Kidney epithelial cell (primary cell): ENCODE measurements around the gene ZC3H8. TPM values are rescaled to one million over a fixed set of nuclear protein-coding genes. Genes with fewer than 3 reads are reported as not detected.

Experiments
- DNase-seq: peaks from one replicate; pipeline ENCODE4 v3.0.0-alpha.2; 2010; ENCODE audit warnings: low read depth
- H3K27me3 ChIP-seq: 2 replicates; pipeline ENCODE4 v1.6.0; 2011; ENCODE audit warnings: low read length; ENCODE audit not compliant: control insufficient read depth, insufficient read depth
- H3K36me3 ChIP-seq: 2 replicates; pipeline ENCODE4 v1.5.1; 2011; ENCODE audit warnings: low read length; ENCODE audit not compliant: control insufficient read depth, insufficient read depth
- H3K4me3 ChIP-seq: 2 replicates; pipeline ENCODE4 v1.5.1; 2011; ENCODE audit warnings: low read depth, mild to moderate bottlenecking, control low read depth, low read length
- CTCF ChIP-seq: IDR thresholded peaks from 2 replicates; pipeline ENCODE4 v1.5.1; 2011; ENCODE audit warnings: mild to moderate bottlenecking, moderate library complexity, low read length, control low read depth, inconsistent platforms; ENCODE audit not compliant: insufficient read depth, poor library complexity, severe bottlenecking
- total RNA-seq: library from RNA; depleted of rRNA; stranded (reverse); fragments of >200 nt; gene quantifications from 2 replicates; pipeline ENCODE4 v1.2.3, GENCODE V29; 2015

Gene ZC3H8
- total RNA-seq, 1 donor from 2014 or later = 47.5 TPM

GRCh38 chr2:112198780-112199179 is 56.1 kb downstream of the ZC3H8 start:
- H3K27me3 ChIP-seq = peaks cover 3% of the 10 kb centered on the region
- no peaks in the 10 kb centered on the region for H3K36me3 ChIP-seq
- no peak overlapping the region for H3K4me3 ChIP-seq
- DNase-seq = no peak
- TF ChIP-seq CTCF = no peak

GRCh38 chr2:112197868-112198267 is 57.0 kb downstream of the ZC3H8 start:
- H3K27me3 ChIP-seq = peaks cover 3% of the 10 kb centered on the region
- no peak overlapping the region for H3K4me3 ChIP-seq
- DNase-seq = no peak
- TF ChIP-seq CTCF = no peak
- no peaks in the 10 kb centered on the region for H3K36me3 ChIP-seq

- Histone ChIP-seq H3K36me3 (no peaks in the 10 kb centered on the region), H3K27me3 (peaks cover 3% of the 10 kb centered on the region), H3K4me3 (no peak overlapping the region)
- TF ChIP-seq CTCF = no peak
- no peak for DNase-seq
These were observed 58.9 kb downstream of the ZC3H8 start for GRCh38 chr2:112195950-112196349.

- peaks cover 3% of the 10 kb centered on the region for H3K27me3 ChIP-seq
- no peaks in the 10 kb centered on the region for H3K36me3 ChIP-seq
- no peak overlapping the region for H3K4me3 ChIP-seq
- TF ChIP-seq CTCF = no peak
- DNase-seq = no peak
These were observed 59.6 kb downstream of the ZC3H8 start for GRCh38 chr2:112195167-112195766.

- TF ChIP-seq CTCF = no peak
- Histone ChIP-seq H3K4me3 (no peak overlapping the region), H3K27me3 (peaks cover 3% of the 10 kb centered on the region), H3K36me3 (no peaks in the 10 kb centered on the region)
- DNase-seq = no peak
These were observed 60.4 kb downstream of the ZC3H8 start for GRCh38 chr2:112194482-112194881.

- Histone ChIP-seq H3K4me3 (no peak overlapping the region), H3K36me3 (no peaks in the 10 kb centered on the region), H3K27me3 (peaks cover under 1% of the 10 kb centered on the region)
- TF ChIP-seq CTCF = no peak
- no peak for DNase-seq
These were observed 60.8 kb downstream of the ZC3H8 start for GRCh38 chr2:112194028-112194427.
